Heart left ventricle (tissue), 13 donors: ENCODE data around the gene APLP2.

ENCODE experiments used
- CTCF ChIP-seq, 12 donors: fragments of 200-600 bp; sonication (generic) in 4 of 12; IDR thresholded peaks; one replicate each; pipeline versions ENCODE4 v1.5.0 to v1.8.0; 2018 to 2022; ENCODE audit warnings: antibody characterized with exemption in 12 of 12, mild to moderate bottlenecking in 5 of 12
- POLR2A ChIP-seq, 2 donors: fragments of 450-650 bp; IDR thresholded peaks; one replicate each; pipeline ENCODE4 v1.6.1; 2017; ENCODE audit warnings: antibody characterized with exemption in 2 of 2, mild to moderate bottlenecking in 2 of 2, moderate library complexity in 2 of 2
- donor health status: ischemic (EF 13 %, LVEDD 7.1; RV severe dilation, severe dysfunction).
- donor health status: DM: no; HTN: yes; CAD: no.
- donor health status: DM: no; HTN: no; CAD: no.
- donor health status: ischemic (EF 25% LVEDD 6.9; RV normal size, moderate dysfunction).
- donor health status: ischemic (EF 25% LVEDD 5.7; RV mildly dilated, moderate dysfunction).
- donor health status: ischemic (EF 35%, LVEDD 5.7; RV mildly dilated, moderate dysfunction).
- donor health status: nonischemic (EF 11% LVEDD 7.7; RV severe dilation, severe dysfunction).
- donor health status: DM: yes; HTN: yes; CAD: no.
- donor health status: PGD.
- donor health status: ischemic (EF 29% LVEDD 5.4; RV normal size, mild dysfunction).
- donor health status: nonischemic (EF 23%, LVEDD 6.1; RV moderate dilation, normal function).

- TF ChIP-seq CTCF (IDR thresholded peaks at IDR 0.05) (no peak), POLR2A (IDR thresholded peaks at IDR 0.05) (no peak)
Measured at GRCh38 chr11:130025371-130025770, 44.3 kb upstream of the APLP2 start.
